HG02884 (cell line): ENCODE data around the gene DDAH2.

ENCODE experiments used
- ATAC-seq: cut with Tn5 transposase; IDR thresholded peaks from one replicate; pipeline ENCODE4 v1.9.1; 2021; ENCODE audit warnings: mild to moderate bottlenecking, moderate library complexity; ENCODE audit not compliant: unreplicated experiment

The DDAH2 gene

DNA sequence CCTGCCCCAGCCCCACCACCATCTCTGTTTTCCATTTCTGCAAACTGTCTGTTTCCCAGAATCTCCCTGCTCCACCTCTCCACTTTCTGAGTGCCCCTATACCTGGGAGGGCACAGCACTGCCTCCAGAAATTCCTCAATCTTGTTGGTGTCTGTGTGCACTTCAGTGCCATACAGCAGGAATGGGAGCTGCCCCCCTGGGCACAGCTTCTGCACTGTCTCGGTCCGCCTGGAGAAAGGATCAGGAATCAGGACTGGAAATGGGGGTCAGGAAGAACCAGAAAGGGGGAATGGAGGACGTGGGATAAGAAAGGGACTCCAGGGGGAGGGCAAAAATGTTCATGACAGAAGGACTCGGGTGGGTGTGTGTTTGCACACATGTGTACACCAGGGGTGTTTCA is 4.6 kb upstream of the DDAH2 start:
- ATAC-seq = no peak

GRCh38 chr6:31732029-31732428 is 2.9 kb upstream of the DDAH2 start:
- ATAC-seq = no peak

DNA sequence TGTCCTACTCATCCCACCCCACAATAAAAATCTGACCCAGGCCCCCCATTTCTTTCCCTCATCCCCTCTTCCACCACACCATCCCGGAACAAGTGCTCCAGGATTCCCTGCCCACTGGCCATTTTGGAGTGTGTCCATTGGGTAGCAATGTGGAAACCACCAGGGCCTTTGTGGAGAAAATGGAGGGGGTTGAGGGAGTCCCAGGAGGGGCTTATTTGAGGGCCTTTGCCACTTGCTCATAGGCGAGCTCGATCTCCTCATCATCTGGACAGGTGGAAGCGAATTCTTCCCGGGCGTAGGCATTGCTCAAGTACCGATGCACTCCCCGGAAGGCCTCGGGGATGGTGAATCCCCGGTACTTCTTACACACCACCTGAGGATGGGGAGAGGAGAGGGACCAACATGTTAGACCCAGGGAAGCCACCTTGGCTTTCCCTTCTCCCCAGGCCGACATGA is 1.6 kb upstream of the DDAH2 start:
- no peak for ATAC-seq

DNA sequence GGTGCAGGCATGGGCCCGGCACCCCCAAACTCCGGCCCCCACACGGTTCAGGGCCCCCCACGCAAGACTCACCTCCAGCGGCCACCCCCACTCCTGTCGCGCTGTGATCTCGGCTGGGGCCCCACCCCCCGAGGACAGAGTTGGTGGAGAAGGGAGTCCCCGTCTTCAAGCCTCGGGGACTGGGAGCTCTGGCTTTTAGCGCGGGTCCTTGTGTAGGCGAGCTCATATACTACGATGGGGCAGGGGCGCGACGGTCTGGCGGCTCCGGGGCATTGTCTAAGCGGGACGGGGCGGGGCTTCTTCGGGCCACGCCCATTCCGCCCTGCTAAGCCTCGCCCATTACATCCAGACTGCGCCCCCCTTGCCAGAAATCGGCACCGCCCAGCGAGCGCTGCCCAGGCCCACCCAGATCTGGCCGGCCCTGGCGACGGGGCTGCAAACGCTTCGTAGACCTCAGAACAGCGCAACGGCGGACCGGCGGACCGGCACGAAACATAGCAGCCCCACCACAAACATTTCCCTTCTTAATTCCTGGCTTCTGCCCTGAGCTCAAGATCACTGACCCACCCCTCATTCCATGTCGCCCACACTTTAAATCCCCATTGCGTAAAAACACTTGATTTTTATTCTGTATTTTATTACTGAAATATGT is 1.0 kb upstream of the DDAH2 start:
- no peak for ATAC-seq

DNA sequence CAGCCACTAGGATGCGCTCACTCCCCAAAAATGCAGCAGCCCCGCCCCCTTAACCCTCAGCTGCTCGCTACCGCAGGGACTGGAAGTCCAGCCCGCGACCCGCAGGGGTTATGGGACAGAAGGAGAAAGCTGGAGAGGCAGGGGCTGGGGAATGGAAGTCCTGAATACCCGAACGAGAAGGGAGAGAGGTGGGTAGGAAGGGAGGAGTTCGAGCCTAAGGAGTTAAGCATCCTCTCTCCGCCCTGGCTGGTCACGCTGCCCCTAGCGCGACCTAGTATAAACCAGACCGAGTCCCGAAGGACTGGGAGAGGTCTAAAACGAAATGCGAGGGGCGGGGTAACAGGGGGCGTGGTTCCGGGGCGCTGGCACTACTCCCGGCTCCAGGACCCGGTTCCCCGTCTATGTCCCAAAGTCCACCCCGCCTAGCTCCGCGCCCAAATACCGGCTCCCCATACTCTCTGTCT is 448 bp upstream of the DDAH2 start:
- no peak for ATAC-seq

GRCh38 chr6:31727717-31728671 is 1.1 kb downstream of the DDAH2 start:
- ATAC-seq = no peak

GRCh38 chr6:31727034-31727716 is 1.9 kb downstream of the DDAH2 start:
- no peak for ATAC-seq

GRCh38 chr6:31725502-31726350 is 3.4 kb downstream of the DDAH2 start:
- ATAC-seq = no peak

DNA sequence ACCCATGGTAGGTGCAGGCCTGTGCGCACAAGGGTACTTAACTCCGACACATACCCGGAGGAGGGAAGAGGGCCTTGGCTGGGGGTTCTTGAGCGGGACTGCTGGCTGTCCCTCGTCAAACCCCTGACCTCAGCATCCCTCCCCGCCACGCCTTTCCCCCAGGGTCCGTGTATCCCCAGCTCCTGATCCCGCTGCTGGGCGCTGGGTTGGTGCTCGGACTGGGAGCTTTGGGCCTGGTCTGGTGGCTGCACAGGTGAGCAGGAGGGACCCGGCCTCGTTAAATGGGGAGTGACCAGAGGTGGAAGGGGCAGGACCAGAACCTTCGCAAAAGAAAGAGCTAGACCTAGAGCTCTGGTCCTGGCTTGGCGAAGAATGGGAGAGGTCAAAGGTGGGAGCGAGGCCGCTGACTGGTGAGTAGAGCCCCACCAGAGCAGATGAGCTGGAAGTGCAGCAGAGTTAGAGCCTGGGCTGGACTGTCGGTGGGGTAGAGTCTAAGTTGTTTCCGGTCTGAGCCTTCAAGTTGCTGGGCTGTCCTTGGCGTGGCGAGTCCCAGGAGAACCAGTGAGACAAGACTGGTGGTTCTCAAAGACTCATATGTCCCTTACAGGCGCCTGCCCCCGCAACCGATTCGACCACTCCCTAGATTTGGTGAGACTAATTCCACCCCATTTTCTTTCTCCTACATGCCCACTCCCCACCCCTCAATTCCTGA is 5.0 kb downstream of the DDAH2 start:
- no peak for ATAC-seq

DNA sequence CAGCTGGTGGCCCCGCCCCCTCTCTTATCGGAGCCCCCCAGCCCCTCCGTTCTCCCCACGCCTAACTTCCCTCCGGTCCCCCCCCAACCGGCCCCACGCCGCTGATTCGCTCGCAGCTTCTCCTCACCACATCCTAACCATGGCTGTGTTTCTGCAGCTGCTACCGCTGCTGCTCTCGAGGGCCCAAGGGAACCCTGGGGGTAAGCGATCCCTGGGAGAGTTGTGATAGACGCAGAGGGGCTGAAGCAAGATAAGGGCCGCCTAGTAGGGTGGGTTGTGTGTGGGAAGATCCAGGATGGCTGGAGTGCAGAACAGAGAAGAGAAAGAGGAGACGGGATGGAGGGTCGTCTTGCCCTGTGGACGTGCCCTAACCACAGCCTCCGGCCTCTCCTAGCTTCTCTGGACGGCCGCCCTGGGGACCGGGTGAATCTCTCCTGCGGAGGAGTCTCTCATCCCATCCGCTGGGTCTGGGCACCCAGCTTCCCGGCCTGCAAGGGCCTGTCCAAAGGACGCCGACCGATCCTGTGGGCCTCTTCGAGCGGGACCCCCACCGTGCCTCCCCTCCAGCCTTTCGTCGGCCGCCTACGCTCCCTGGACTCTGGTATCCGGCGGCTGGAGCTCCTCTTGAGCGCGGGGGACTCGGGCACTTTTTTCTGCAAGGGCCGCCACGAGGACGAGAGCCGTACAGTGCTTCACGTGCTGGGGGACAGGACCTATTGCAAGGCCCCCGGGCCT is 5.7 kb downstream of the DDAH2 start, which contains the start of gene MPIG6B:
MPIG6B (plus strand) TSS at position 129 of the 735 bp plus-strand sequence; CDS start at position 140, 11 bp downstream.
- no peak for ATAC-seq

- ATAC-seq = no peak
Measured at GRCh38 chr6:31722173-31722572, 6.9 kb downstream of the DDAH2 start.

- ATAC-seq = no peak
Measured at GRCh38 chr6:31721351-31722020, 7.6 kb downstream of the DDAH2 start, which contains the start of gene LY6G6C. LY6G6C (minus strand) TSS chr6:31721746; CDS start chr6:31721679, 67 bp downstream.

GRCh38 chr6:31720196-31720770 is 8.8 kb downstream of the DDAH2 start:
- no peak for ATAC-seq

- no peak for ATAC-seq
Measured at GRCh38 chr6:31719001-31719400, 10.1 kb downstream of the DDAH2 start.

DNA sequence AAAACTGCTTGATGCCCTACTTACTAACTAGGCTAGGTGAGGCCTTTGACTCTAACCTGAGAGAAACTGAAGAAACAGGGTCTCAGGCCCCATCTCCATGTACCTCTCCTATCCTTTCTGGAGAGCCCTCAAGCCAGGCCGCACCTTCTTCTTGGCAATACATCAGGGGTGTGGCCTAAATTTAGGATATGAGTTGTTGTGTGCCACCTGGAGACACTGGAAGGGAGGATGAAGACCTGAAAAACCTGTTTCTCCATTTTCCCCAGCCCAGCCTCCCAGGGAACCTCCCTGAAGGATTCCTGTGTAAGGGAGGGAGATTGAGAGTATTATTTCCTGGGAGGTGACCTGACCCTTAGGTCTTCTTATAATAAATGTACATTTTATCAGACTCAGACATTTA is 10.8 kb downstream of the DDAH2 start:
- no peak for ATAC-seq

DNA sequence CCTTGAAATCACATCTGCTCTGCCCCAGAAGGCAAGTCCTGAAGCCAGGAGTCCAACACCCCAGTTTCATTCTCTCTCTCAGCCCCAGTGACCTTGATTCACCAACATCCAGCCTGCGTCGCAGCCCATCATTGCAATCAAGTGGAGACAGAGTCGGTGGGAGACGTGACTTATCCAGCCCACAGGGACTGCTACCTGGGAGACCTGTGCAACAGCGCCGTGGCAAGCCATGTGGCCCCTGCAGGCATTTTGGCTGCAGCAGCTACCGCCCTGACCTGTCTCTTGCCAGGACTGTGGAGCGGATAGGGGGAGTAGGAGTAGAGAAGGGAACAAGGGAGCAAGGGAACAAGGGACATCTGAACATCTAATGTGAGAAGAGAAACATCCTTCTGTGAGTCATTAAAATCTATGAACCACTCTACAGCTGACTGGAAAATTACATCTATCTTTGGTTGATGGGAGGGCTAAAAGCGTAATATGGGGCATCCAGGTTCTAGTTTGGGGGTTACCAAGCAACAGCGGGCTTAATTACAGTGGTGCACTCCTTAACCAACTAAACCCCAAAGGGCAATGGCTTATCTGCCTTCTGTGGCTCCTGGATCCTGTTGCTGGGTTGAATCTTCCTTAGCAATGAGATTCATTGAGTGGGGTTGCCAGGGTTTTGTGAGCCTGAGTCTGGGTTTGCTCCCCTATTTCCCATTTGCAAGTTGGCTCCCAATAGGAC is 11.4 kb downstream of the DDAH2 start:
- no peak for ATAC-seq
